AG04449 (cell line): Measurements from ENCODE around the gene MLEC.

ENCODE experiments used
- CTCF ChIA-PET: fragments of 350-600 bp; formaldehyde crosslinking; extraction: SDS; loops from one replicate; lab custom pipeline; 2021; ENCODE audit warnings: antibody characterized with exemption; lab: Yijun Ruan, JAX
- POLR2A ChIA-PET: fragments of 400-600, 350-600 bp; formaldehyde crosslinking; extraction: SDS; loops from one replicate; lab custom pipeline; 2020; ENCODE audit warnings: antibody characterized with exemption, inconsistent platforms; lab: Yijun Ruan, JAX
- DNase-seq: peaks from one replicate; pipeline ENCODE4 v3.0.0-alpha.2; 2010; ENCODE audit warnings: low read depth, low spot score
- H3K4me3 ChIP-seq: 2 replicates; pipeline ENCODE4 v1.5.1; 2011; ENCODE audit warnings: low read depth, mild to moderate bottlenecking, control low read depth, low read length
- TF ChIP-seq, protein P1 (sequence below): IDR thresholded peaks from one replicate; pipeline ENCODE4 v1.5.1; 2011; ENCODE audit warnings: mild to moderate bottlenecking, moderate library complexity, low read length, control low read depth, inconsistent platforms; ENCODE audit not compliant: insufficient read depth; ENCODE audit errors: missing control alignments

The MLEC gene

DNA sequence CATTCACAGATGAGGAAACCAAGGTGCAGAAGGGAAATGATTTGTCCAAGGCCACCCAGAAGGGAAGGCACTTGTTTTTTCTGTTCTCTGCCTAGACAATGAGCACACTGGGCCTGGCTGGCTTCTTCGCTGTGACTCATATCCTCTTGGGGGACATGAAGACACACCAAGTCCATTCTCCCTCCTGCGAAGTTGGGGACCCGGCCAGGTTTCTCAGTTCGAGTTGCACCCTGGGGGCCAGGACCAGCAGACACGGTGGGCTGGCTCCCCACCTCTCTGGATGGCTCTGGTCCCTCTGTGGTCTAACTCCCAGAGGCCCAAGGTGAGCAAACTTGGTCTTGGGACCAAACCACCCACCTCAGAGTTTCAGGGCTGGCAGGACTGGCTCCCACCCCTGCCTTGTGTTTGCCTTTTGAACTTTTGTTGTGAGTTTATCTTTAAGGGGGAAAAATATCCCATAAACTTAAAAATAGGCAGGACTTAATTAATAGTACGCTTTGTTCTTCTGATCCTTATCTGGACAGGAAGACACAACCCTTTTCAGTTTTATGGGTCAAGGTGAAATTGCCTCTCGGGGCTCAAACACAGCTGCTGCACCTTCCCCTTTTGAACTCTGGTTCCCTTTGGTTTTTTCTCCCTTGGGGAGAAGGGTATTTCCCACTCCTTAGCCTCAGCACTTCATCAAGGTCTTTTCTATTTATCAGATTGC lies 9.0 kb upstream of the MLEC start:
- TF ChIP-seq, protein P1, sequence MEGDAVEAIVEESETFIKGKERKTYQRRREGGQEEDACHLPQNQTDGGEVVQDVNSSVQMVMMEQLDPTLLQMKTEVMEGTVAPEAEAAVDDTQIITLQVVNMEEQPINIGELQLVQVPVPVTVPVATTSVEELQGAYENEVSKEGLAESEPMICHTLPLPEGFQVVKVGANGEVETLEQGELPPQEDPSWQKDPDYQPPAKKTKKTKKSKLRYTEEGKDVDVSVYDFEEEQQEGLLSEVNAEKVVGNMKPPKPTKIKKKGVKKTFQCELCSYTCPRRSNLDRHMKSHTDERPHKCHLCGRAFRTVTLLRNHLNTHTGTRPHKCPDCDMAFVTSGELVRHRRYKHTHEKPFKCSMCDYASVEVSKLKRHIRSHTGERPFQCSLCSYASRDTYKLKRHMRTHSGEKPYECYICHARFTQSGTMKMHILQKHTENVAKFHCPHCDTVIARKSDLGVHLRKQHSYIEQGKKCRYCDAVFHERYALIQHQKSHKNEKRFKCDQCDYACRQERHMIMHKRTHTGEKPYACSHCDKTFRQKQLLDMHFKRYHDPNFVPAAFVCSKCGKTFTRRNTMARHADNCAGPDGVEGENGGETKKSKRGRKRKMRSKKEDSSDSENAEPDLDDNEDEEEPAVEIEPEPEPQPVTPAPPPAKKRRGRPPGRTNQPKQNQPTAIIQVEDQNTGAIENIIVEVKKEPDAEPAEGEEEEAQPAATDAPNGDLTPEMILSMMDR, result no peak
- ChIA-PET POLR2A (no interaction called here), CTCF (interaction anchor here (15.1 kb wide), 1 partner anchor 29 kb away, joined by 170 read pairs; no protein-coding TSS in a partner anchor)

DNA sequence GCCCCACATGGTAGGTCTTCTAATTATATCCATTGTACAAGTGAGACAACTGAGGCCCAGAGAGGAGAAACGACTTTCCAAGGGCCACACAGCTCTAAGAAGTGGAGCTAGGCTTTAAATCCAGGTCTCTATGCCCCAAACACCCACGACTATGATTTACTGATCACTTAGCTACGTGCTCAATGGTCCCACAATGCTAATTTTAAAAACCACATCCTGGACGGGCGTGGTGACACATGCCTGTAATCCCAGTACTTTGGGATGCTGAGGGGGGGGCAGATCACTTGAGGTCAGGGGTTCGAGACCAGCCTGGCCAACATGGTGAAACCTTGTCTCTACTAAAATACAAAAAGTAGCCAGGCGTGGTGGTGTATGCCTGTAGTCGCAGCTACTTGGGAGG lies 8.4 kb upstream of the MLEC start:
- ChIA-PET CTCF (interaction anchor here (15.1 kb wide), 1 partner anchor 30 kb away, joined by 170 read pairs; no protein-coding TSS in a partner anchor), POLR2A (no interaction called here)
- no peak for DNase-seq
- TF ChIP-seq, protein P1, result no peak
- no peak overlapping the region for H3K4me3 ChIP-seq

More for the DNA sequence above, 9.0 kb upstream of the MLEC start:
- no peak overlapping the region for H3K4me3 ChIP-seq
- DNase-seq, result no peak

DNA sequence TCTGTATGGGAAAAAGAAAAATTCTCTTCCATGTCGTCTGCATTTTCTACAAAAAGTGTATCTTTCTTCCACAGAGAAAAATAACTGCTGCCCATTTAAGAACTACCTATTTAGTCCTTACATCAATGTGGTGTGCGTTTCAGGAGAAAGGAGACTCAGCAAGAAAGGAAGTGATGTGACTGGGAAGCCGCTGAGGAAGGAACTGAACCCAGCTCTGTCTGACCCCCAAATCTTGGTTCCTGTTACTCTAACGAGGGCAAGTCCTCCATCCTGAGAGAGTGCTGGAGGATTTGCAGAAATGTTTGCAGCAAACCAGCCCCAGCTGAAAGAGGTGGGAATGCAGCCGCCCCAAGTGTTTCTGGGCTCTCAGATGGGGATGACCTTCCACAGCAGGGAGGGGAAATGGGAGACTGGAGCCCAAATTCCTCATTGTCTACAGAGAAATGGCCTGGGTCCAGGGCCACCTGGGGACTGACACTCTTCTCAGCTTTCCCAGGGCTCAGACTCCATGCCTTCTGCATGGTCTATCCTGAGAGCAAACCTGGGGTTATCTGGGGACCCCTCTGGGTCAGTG lies 6.7 kb upstream of the MLEC start:
- TF ChIP-seq, protein P1, result no peak
- H3K4me3 ChIP-seq, result no peak overlapping the region
- no peak for DNase-seq
- CTCF ChIA-PET, result interaction anchor here (0.6 to 15.1 kb wide), 2 partner anchors 19 to 32 kb away, joined by 3 to 170 read pairs; no protein-coding TSS in a partner anchor
- POLR2A ChIA-PET, result no interaction called here

DNA sequence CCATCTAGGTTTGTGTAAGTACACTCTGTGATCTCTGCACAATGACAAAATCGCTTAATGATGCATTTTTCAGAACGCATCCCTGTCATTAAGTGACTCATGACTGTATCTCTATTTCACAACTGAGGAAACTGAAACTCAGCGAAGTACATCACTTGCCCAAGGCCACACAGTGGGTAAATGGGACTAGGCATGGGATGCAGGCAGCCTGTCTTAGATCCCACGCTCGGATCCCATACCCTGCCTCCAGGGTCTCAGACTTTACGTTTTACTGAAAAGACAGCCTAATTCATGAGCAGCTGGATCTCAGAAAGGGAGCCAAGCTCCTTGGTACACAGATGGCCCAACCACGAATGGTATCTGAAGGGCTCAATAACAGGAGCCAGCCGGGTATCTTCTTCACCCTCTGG lies 2.4 kb upstream of the MLEC start:
- POLR2A ChIA-PET, result no interaction called here
- no peak for DNase-seq
- TF ChIP-seq, protein P1, result no peak
- H3K4me3 ChIP-seq, result no peak overlapping the region
- CTCF ChIA-PET, result no interaction called here

DNA sequence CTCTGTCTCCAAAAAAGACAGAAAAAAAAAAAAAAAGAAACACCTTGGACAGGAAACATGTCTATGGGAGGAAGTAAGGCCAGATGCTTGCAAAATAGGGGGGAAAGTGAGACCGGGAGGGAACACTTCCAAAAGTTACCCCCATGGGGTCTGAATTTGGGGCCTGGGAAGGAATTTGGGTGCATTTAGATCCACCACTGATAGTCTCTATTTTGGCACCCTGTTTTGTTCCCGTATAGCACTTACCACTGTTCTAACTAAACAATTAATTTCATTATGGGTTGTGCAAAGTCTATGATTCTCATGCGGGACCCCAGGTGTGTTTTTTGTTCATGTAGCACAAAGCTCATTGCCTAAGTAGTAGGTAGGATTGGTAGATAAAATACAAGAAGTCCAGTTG lies 1.4 kb upstream of the MLEC start:
- DNase-seq, result no peak
- ChIA-PET POLR2A (interaction anchor here (0.6 kb wide), 1 partner anchor 12 kb away, joined by 3 read pairs; no protein-coding TSS in a partner anchor), CTCF (interaction anchor here (1.6 to 2.0 kb wide), 2 partner anchors 36 to 38 kb away, joined by 4 to 9 read pairs; no protein-coding TSS in a partner anchor)
- no peak overlapping the region for H3K4me3 ChIP-seq
- TF ChIP-seq, protein P1, result no peak

DNA sequence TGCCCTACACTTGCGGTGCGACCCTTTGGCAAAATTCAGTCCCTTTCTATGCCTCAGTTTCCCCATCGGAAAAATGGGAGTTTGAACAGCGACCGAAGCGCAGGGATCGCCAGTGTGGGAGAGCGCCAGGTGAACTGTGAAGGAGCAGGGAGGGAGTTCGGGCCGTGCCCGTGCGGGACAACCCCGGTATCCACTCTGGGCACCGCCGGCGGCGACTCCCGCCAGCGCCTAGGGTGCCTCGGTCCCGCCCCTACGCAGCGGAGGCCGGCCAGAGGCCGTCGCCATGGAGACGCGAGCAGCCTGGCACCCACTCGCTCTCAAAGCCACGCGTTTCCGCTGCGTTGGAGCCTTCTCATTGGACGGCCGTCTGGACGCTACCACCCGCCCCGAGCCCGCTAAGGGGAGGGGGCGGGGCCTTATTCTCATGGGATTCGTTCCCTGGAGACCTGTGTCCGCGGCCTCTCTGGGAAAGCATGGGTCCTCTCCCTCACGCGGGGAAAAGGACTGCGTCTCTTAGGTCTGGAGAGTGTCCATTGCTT lies 729 bp upstream of the MLEC start:
- TF ChIP-seq, protein P1, result no peak
- ChIA-PET CTCF (interaction anchor here (1.6 to 2.0 kb wide), 2 partner anchors 37 to 39 kb away, joined by 4 to 9 read pairs; no protein-coding TSS in a partner anchor), POLR2A (no interaction called here)
- peak overlapping the region; percentile 92 for H3K4me3 ChIP-seq
- peak; percentile 70 for DNase-seq
